Upper lobe of left lung (tissue), 6 donors: Measurements from ENCODE around the gene LTK. TPM values are rescaled to one million over a fixed set of nuclear protein-coding genes. Genes with fewer than 3 reads are reported as not detected.

Experiments
- ATAC-seq, 2 donors: fragments of 200-7000 bp; cut with Tn5 transposase; one replicate each; pipeline ENCODE4 v1.9.1; 2022; ENCODE audit warnings: mild to moderate bottlenecking in 2 of 2, moderate library complexity in 2 of 2; ENCODE audit not compliant: low FRiP score in 2 of 2
- DNase-seq, 2 donors: peaks; one replicate each; pipeline ENCODE4 v3.0.0-alpha.2; 2019 to 2020
- H3K27ac ChIP-seq, 4 donors: fragments of 200-600 bp; sonication (generic); one replicate each; pipeline ENCODE4 v1.5.1; 2016 to 2019
- H3K27me3 ChIP-seq, 4 donors: fragments of 200-600 bp; sonication (generic); one replicate each; pipeline ENCODE4 v1.5.1; 2017 to 2019
- H3K36me3 ChIP-seq, 4 donors: fragments of 200-600 bp; sonication (generic); one replicate each; pipeline ENCODE4 v1.5.1; 2016 to 2019
- H3K4me1 ChIP-seq, 4 donors: fragments of 200-600 bp; sonication (generic); one replicate each; pipeline ENCODE4 v1.5.1; 2018 to 2019
- H3K4me3 ChIP-seq, 4 donors: fragments of 200-600 bp; sonication (generic); one replicate each; pipeline ENCODE4 v1.5.1; 2017 to 2019; ENCODE audit warnings: mild to moderate bottlenecking in 2 of 4, moderate library complexity in 1 of 4
- H3K9me3 ChIP-seq, 4 donors: fragments of 200-600 bp; sonication (generic); one replicate each; pipeline ENCODE4 v1.5.1; 2018 to 2019
- EP300 ChIP-seq, 4 donors: sonication (generic); formaldehyde crosslinking; IDR thresholded peaks; one replicate each; pipeline ENCODE4 v1.5.1; 2017; ENCODE audit warnings: antibody characterized with exemption in 4 of 4, control low read depth in 2 of 4
- POLR2A ChIP-seq, 4 donors: fragments of 450-650 bp; IDR thresholded peaks; one replicate each; pipeline ENCODE4 v1.5.1; 2016 to 2017; ENCODE audit warnings: antibody characterized with exemption in 4 of 4, mild to moderate bottlenecking in 2 of 4
- POLR2AphosphoS5 ChIP-seq, 2 donors: sonication (generic); formaldehyde crosslinking; IDR thresholded peaks; one replicate each; pipeline ENCODE4 v1.5.1; 2017; ENCODE audit warnings: antibody characterized with exemption in 2 of 2
- WGBS, 2 donors: methylation state at CpG; one replicate each; pipeline ENCODE4 v1.1.5; 2017 to 2018; 5-methylcytosine and 5-hydroxymethylcytosine counted together
- total RNA-seq, 6 donors: library from RNA; depleted of rRNA in 4 of 6; stranded (reverse); fragments of >200 nt in 4 of 6; gene quantifications; one replicate each; pipeline versions ENCODE4 v1.1.0 to v1.2.1, GENCODE V29; 2016 to 2021
- TF ChIP-seq, protein P1 (sequence below), 6 experiments: fragments of 450-650 bp in 4 of 6; fragments of 200-600 bp in 2 of 6; sonication (generic) in 2 of 6; IDR thresholded peaks; one replicate each; pipeline ENCODE4 v1.5.1; 2016 to 2019; ENCODE audit warnings: antibody characterized with exemption in 6 of 6
- donor health status: DM: no; HTN: no; CAD: no; lungs with moderate emphysema.
- donor health status: DM: no; HTN: yes; CAD: no; lungs with severe emphysema.

LTK gene
- total RNA-seq: 10 to 100 TPM in 2 of 6 donors, 1 to 10 TPM in 4; 2.2 to 23.0 (median 5.7) TPM

DNA sequence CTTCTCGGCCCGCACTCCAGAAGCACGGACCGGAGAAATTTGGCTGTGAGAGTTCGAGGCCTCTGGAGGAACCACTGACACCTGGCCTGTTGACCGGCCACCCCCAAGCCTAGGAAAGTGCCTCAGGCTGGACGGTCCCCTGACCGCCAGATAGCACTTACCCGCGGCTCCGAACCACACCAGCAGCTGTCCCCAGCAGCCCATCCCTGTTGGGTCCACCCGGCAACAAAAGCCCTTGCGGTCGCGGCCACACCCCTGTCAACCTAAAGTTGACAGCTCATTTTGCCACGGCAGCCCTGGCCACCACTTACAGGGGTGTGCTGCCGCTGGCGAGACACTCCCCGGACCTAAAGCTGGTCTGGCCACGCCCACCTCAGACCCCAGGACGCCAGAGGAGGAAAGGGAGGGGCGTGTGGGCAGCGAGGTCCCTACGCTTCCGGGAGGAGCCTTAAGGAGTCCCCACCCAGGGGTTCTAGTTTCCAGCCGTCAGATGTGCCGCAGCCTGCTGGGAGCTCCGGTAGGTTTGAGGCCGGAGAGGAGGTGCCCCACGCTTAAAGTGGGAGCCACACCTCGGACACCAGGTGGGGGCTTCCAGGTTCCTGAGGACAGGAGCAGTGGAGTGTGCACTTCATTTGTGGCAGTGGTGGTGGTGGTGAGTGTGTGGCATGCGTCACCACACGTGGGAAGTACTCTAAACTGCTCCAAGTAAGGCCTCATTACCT lies at the start of gene LTK:
Gene LTK, minus strand, starts transcription at position 322 of the 722 bp plus-strand sequence. Its CDS starts 118 bp downstream, at position 204.
- peaks cover 25 to 34% (median 28%) of the 10 kb centered on the region in 4 donors for H3K4me1 ChIP-seq
- H3K27ac ChIP-seq: peak within 1 kb of the TSS in 2 of 4 donors; percentile 14 to 64
- 0 to 9% methylated on average over 7 to 30 of the region's 33 CpGs for WGBS, 2 donors
- TF ChIP-seq, protein P1, sequence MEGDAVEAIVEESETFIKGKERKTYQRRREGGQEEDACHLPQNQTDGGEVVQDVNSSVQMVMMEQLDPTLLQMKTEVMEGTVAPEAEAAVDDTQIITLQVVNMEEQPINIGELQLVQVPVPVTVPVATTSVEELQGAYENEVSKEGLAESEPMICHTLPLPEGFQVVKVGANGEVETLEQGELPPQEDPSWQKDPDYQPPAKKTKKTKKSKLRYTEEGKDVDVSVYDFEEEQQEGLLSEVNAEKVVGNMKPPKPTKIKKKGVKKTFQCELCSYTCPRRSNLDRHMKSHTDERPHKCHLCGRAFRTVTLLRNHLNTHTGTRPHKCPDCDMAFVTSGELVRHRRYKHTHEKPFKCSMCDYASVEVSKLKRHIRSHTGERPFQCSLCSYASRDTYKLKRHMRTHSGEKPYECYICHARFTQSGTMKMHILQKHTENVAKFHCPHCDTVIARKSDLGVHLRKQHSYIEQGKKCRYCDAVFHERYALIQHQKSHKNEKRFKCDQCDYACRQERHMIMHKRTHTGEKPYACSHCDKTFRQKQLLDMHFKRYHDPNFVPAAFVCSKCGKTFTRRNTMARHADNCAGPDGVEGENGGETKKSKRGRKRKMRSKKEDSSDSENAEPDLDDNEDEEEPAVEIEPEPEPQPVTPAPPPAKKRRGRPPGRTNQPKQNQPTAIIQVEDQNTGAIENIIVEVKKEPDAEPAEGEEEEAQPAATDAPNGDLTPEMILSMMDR (IDR thresholded peaks at IDR 0.05): no peak
- TF ChIP-seq POLR2A (IDR thresholded peaks at IDR 0.05) (peak in 1 of 4 donors; percentile 23), POLR2AphosphoS5 (IDR thresholded peaks at IDR 0.05) (no peak), EP300 (IDR thresholded peaks at IDR 0.05) (no peak)
- H3K27me3 ChIP-seq: peaks cover 0 to 29% (median 18%) of the 10 kb centered on the region in 4 donors
- H3K36me3 ChIP-seq: peaks cover 0 to 5% (median 2%) of the 10 kb centered on the region in 4 donors
- H3K9me3 ChIP-seq: no peaks in the 10 kb centered on the region
- H3K4me3 ChIP-seq: peak within 1 kb of the TSS; percentile 44 to 55 (median 46)
- peak; percentile 28 to 35 for ATAC-seq
- peak; percentile 25 to 60 for DNase-seq

DNA sequence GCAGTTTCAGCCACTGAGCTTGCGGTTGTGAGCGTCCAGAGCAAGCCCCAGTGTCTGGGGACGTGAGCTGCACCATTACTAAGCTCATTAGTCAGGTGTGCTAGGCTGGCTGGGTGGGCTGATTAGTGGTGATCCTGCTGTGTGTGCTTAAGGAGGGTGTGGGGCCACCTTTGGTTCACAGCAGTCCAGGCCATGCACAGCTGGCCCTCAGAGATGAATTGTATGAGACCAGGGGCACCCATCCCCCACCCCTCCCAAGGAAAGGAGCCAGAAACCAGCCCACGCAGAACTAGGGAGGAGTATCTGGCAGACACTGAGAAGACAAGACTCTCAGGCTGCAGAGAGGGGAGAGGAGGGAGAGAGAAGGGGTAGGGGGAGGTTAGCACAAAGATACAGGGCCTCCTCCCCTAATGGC lies 49.2 kb upstream of the LTK start:
- no peaks in the 10 kb centered on the region for H3K36me3 ChIP-seq
- no peak overlapping the region for H3K4me3 ChIP-seq
- no peaks in the 10 kb centered on the region for H3K9me3 ChIP-seq
- H3K4me1 ChIP-seq: peaks cover 15 to 56% (median 34%) of the 10 kb centered on the region in 4 donors
- DNase-seq (no peak), ATAC-seq (no peak)
- peaks cover 0 to 2% (median 0%) of the 10 kb centered on the region in 4 donors for H3K27me3 ChIP-seq
- no peak overlapping the region for H3K27ac ChIP-seq
- no peak for TF ChIP-seq POLR2AphosphoS5 (IDR thresholded peaks at IDR 0.05)
- WGBS, 2 donors: 79 to 90% methylated on average over 4 of the region's 4 CpGs

DNA sequence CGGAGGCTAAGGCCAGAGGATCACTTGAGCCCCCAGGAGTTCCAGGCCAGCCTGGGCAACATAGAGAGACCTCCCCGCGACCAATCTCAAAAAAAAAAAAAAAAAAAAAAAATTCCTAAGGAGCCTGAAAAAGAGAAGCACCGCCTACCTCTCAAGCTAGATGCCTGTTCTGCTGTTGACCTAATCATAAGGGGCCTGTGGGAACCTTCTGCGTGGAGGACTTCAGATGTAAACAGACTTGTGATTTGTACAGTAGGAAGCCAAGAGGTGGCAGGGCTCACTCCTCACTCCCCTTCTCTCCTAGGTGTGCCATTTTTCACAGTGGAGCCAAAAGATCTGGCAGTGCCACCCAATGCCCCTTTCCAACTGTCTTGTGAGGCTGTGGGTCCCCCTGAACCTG lies 48.6 kb upstream of the LTK start:
- Histone ChIP-seq H3K9me3 (no peaks in the 10 kb centered on the region), H3K4me3 (no peak overlapping the region), H3K36me3 (no peaks in the 10 kb centered on the region), H3K27me3 (peaks cover 0 to 2% (median 0%) of the 10 kb centered on the region in 4 donors), H3K4me1 (peaks cover 18 to 61% (median 36%) of the 10 kb centered on the region in 4 donors), H3K27ac (no peak overlapping the region)
- ATAC-seq (no peak), DNase-seq (peak in 1 of 2 donors; percentile 30)
- 48 to 69% methylated on average over 5 of the region's 5 CpGs for WGBS, 2 donors
- TF ChIP-seq POLR2A (IDR thresholded peaks at IDR 0.05): no peak
- TF ChIP-seq EP300 (IDR thresholded peaks at IDR 0.05): no peak

DNA sequence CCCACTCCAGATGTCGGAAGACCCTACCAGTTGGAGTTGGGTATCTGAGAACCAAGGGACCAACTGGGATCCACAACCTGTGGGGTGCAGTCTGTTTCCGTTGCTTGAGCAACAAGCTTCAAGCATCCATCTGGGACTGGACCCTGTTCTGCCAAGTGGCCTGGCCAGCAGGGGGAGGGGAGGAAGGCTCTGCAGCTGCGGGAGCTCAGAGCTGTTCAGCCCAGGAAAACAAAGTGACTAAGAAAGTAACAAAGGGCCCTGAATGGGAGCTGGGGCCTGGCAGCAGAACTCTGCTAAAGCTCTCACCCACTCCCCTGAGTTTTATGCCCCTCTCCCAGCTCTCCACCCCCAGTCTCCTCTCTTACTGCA lies 48.1 kb upstream of the LTK start:
- H3K36me3 ChIP-seq: no peaks in the 10 kb centered on the region
- no peaks in the 10 kb centered on the region for H3K9me3 ChIP-seq
- no peak overlapping the region for H3K4me3 ChIP-seq
- DNase-seq (no peak), ATAC-seq (no peak)
- TF ChIP-seq POLR2AphosphoS5 (IDR thresholded peaks at IDR 0.05): peak in 1 of 2 donors; percentile 4
- TF ChIP-seq, protein P1 (IDR thresholded peaks at IDR 0.05): no peak
- WGBS, 2 donors: 70 to 91% methylated on average over 3 of the region's 3 CpGs
- H3K4me1 ChIP-seq: peaks cover 18 to 62% (median 37%) of the 10 kb centered on the region in 4 donors
- no peak overlapping the region for H3K27ac ChIP-seq
- H3K27me3 ChIP-seq: peaks cover 0 to 2% (median 0%) of the 10 kb centered on the region in 4 donors

DNA sequence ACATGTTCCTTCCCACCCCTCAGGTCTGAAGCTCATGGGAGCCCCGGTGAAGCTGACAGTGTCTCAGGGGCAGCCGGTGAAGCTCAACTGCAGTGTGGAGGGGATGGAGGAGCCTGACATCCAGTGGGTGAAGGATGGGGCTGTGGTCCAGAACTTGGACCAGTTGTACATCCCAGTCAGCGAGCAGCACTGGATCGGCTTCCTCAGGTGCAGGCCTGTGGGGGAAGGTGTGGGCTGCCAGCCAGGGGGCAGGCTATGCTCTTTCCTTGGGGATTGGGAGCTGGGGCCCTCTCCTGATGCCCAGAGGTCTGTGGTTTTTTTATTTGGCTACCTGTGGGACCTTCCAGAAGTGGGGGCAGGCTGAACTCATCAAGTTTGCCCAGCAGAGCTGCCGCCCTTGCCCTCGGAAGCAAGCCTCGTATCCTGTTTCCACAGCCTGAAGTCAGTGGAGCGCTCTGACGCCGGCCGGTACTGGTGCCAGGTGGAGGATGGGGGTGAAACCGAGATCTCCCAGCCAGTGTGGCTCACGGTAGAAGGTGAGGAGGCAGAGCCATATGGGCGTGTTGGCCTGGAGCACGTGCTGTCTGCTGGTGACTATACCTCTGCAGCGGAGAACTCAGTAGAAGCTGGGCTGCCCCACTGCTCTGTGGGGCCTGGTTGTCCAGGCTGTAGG lies 47.6 kb upstream of the LTK start:
- WGBS, 2 donors: 96 to 97% methylated on average over 15 to 16 of the region's 16 CpGs
- peaks cover 18 to 57% (median 37%) of the 10 kb centered on the region in 4 donors for H3K4me1 ChIP-seq
- DNase-seq (no peak), ATAC-seq (no peak)
- H3K4me3 ChIP-seq: no peak overlapping the region
- H3K9me3 ChIP-seq: no peaks in the 10 kb centered on the region
- TF ChIP-seq, protein P1 (IDR thresholded peaks at IDR 0.05): no peak
- TF ChIP-seq POLR2A (IDR thresholded peaks at IDR 0.05): no peak
- TF ChIP-seq EP300 (IDR thresholded peaks at IDR 0.05): no peak
- no peak for TF ChIP-seq POLR2AphosphoS5 (IDR thresholded peaks at IDR 0.05)
- H3K27ac ChIP-seq: peak overlapping the region in 1 of 4 donors; percentile 19
- no peaks in the 10 kb centered on the region for H3K36me3 ChIP-seq
- H3K27me3 ChIP-seq: peaks cover 0 to 2% (median 0%) of the 10 kb centered on the region in 4 donors
